Forelimb muscle (tissue), 1 donor: ENCODE measurements around the gene ADAM10. TPM values are rescaled to one million over a fixed set of nuclear protein-coding genes. Genes with fewer than 3 reads are reported as not detected.
"Not testable (repeated sequence)": the region's sequence is repeated elsewhere in the genome, so short reads cannot be mapped to it uniquely, and the experiment has no call there.

Experiments used
- DNase-seq: peaks from one replicate; pipeline ENCODE4 v3.0.0-alpha.2; 2013; ENCODE audit warnings: low read depth
- polyA plus RNA-seq: library from polyadenylated mRNA; unstranded; fragments of 120-200 nt; gene quantifications from one replicate; pipeline ENCODE4 v1.2.1, GENCODE V29; 2013; ENCODE audit not compliant: insufficient read length

The ADAM10 gene
- polyA plus RNA-seq, 1 donor, result 80.6 TPM

GRCh38 chr15:58676766-58677165 lies 72.7 kb downstream of the ADAM10 start:
- no peak for DNase-seq

DNA sequence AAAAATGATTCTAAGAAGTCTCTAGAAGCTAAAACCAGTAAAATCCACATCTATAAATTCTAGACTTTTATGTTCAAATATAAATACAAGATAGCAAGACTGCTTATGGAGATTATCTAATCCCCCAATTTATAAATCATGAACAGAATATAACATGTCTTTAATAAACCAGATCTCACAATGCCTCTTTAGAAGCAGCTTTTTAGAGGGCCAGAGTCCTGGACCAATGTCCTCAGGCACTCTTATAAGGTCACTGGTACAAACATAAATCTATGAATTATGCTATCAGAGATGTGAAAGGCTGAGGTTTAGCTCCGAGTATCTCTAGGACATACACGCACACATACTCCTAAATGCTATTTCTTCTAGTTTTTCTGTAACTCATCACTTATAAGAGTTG lies 78.3 kb downstream of the ADAM10 start:
- DNase-seq, result no peak

DNA sequence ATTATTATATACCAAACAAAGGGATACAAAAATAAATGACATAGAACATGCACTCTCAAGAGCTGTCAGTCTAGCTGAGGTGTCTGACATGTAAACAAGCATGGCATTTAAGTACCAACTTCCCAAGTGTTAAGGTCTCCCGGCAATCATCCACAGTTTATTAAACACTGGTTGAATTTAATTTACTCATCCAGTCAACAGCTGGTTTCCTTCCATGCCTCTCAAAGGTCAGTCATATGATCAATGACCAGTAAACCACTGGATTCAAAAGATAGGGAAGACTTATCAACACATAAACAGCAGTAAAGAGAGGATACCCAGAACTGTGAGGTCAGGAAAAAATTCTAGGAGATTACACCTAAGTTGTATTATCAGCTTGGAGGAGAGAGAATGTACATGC lies 80.4 kb downstream of the ADAM10 start:
- no peak for DNase-seq

DNA sequence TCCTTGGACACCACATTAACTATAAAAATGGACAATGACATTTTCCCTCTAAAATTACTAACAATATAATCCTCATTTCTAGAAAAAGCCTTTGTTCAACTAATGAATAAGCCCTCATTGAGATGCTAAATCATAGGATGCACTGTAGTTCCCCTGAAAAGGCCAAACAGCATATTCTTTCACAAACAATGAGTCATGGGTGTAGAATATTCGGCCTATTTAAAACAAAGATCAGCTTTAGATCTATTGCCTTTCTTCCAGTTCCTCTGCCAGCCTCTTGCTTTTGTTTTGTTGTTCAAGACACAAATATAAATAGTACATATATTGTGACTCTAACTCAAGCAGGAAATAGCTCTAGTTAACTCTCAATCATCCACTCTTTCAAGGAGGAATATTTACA lies 82.5 kb downstream of the ADAM10 start:
- no peak for DNase-seq

DNA sequence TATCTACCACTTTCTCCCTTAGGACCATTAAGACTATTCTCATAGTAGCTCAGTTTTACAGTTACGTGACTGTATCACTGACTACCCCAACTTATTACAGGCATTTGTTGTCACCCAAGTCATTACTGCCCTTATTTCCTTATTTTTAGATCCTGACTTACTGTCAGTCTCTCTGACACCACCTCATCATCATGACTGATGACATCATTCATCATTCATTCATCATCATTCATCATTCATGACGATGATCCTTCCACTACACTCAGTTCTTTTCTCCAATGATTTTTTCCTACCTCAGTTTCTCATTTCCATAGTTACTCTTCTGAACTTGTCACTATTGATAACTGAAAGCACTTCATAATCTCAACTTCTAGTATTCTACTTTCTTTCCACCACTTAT lies 83.8 kb downstream of the ADAM10 start:
- no peak for DNase-seq

GRCh38 chr15:58650102-58650501 lies 99.4 kb downstream of the ADAM10 start:
- DNase-seq, result no peak

GRCh38 chr15:58649175-58649574 lies 100.3 kb downstream of the ADAM10 start:
- no peak for DNase-seq

DNA sequence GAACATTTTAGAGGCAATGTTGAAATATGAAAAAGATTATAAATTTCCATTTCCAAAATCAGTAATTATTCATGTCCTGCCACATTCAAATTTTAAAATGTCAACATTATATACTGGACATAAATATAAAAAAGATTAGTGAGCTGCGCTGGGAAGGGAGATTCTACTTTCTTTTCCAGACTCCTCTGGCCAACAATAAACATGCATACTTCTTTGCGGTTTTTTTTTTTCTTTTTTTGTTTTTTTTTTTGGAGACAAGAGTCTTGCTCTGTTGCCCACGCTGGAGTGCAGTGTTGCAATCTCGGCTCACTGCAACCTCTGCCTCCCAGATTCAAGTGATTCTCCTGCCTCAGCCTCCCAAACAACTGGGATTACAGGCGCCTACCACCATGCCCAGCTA lies 105.5 kb downstream of the ADAM10 start:
- no peak for DNase-seq

DNA sequence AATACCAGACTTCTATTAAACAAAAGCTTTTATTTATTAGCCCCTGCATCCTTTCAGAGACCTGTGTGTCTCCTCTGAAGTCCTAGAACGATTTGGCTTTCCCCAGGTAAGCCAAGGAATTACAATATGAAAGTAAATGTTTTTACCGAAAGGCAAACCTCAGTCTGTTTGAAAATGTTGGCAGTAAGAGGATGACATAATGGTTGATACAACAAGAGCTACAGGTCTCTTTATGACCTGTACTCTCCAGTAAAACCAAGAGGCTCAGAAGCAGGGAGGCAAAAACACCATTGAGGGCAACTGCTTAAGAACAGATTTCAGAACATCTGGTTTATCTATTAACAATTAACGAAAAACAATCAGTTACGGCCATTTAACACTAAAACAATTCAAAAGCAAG lies 107.8 kb downstream of the ADAM10 start:
- no peak for DNase-seq

- DNase-seq, result no peak
Measured at GRCh38 chr15:58639992-58640391, 109.5 kb downstream of the ADAM10 start.

DNA sequence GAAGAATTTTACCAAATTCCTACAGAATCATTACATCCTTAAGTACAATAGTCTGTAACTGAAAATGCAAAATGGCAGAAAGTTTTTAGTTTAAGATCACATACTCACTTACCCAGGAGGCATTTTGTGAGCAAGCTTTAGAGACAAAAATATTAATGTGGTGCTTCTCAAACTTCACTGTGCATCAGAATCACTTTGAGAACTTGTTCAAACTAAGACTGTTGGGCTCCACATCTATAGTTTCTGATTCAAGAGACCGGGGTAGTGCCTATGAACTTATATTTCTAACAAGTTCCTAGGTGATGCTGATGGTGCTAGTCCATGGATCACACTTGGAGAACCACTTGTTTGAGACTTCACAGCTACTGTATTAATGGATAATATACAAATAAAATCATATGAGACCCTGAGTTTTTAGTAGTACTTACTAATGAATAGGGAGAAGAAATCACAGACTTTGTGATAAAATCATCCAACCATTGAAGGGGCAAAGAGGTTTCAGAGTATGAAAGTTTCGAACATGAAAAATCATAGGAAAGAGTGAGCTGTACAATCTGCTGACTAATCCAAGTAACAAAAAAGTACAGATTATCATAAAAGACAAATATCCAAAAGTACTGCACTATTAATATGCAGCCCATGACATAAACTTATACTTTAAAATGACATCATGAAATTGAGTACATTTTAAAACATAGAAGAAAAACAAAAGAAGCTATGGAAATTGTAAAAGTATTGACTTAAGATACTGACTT lies 110.3 kb downstream of the ADAM10 start:
- DNase-seq, result no peak

DNA sequence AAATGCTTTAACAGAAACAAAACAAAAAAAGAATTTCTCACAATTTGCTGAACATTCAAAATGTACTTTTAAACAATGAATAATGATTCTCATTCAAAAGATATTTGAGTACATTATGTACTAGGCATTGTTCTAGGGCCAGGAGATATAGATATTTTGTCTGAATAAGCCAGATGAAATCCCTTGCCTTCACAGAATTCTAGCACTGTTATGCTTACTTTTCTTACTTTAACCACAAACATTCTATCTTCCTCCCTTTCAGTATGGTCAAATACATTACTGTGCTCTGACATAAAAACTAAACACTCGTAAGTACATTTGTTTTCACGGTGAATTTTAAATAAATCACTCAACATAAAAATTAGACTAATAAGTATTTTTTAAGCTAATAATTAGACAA lies 116.7 kb downstream of the ADAM10 start:
- no peak for DNase-seq

DNA sequence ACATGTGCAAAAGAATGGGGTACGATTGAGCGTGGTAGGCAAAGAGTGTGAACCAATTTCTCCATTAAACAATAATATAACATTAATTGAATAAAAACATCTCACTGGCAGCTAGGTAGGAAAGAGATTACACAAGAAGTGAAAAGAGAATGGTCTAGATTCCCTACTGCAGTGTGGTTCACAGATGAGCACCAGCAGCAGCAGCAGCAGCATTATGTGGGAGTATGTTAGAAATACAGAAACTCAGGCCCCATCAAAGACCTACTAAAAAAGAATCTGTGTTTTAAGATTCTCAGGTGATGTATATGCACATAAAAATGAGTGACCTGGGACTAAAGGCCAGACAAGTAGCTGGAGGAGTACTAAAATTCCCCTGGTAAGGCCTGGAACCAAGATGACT lies 118.2 kb downstream of the ADAM10 start:
- DNase-seq, result no peak

- DNase-seq, result no peak
Measured at GRCh38 chr15:58629625-58630024, 119.9 kb downstream of the ADAM10 start.

- DNase-seq, result no peak
Measured at GRCh38 chr15:58628206-58628947, 121.1 kb downstream of the ADAM10 start.

GRCh38 chr15:58627701-58628100 lies 121.8 kb downstream of the ADAM10 start:
- no peak for DNase-seq

DNA sequence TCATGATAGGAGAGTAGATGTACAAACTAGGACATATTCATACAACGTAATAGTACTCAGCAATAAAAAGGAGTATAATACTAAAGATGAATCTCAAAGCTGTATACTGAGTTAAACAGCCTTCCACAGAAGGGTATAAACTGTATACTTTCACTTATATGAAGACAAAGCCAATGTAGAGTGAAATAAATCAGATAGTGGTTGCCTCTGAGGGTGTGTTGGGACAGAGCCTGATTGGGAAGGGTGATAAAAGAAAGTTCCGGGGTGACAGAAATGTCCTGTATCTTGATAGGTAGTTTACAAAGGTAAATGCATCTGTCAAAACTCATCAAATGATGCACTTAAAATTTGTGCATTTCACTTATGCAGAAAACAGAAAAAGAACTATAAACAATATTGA lies 122.5 kb downstream of the ADAM10 start:
- no peak for DNase-seq

DNA sequence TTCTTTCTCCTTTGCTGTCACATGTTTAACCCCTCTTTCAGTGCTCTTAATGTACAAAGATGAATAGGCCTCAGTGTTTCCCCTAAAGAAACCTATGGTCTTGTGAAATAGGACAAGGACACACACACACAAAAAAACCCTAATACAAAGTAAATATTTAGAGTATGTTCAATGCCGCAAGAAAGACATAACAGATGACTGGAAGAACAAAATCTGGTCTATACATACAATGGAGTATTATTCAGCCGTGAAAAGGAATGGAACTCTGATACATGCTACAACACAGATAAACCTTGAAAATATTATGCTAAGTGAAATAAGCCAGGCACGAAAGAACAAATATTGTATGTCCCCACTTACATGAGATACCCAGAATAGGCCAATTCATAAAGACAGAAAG lies 123.1 kb downstream of the ADAM10 start:
- DNase-seq, result no peak

DNA sequence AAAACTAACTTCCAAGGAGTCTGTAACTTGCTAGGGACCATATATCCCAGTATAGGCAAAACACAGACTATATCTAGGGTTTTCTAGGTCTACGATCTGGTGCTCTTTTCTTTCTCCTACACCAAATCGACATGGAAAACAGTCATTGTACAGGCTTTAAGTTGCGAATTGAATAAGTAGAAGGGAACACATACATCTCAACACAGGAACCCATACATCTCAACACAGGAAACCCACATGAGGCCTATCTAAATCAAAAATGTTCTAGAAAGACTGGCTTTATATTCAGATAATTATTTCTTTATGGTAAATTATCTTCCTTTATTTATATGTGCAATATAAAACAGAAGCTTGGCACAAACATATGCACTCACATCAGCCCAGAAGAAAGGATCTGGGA lies 126.6 kb downstream of the ADAM10 start:
- no peak for DNase-seq

DNA sequence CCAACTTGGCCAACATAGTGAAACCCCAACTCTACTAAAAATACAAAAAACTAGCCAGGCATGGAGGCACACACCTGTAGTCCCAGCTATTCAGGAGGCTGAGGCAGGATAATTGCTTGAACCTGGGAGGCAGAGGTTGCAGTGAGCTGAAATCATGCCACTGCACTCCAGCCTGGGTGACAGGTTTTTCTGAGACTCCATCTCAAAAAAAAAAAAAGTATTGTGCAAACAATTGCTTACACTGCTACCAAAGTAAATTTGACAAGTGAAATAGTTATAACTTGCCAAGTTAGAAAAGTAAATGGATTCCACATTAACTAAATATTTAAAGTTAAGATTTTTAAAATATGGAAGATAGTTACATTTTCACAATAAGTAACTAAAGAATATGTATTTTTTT lies 129.2 kb downstream of the ADAM10 start:
- DNase-seq, result not testable (repeated sequence)

- DNase-seq, result no peak
Measured at GRCh38 chr15:58616171-58616570, 133.3 kb downstream of the ADAM10 start.

DNA sequence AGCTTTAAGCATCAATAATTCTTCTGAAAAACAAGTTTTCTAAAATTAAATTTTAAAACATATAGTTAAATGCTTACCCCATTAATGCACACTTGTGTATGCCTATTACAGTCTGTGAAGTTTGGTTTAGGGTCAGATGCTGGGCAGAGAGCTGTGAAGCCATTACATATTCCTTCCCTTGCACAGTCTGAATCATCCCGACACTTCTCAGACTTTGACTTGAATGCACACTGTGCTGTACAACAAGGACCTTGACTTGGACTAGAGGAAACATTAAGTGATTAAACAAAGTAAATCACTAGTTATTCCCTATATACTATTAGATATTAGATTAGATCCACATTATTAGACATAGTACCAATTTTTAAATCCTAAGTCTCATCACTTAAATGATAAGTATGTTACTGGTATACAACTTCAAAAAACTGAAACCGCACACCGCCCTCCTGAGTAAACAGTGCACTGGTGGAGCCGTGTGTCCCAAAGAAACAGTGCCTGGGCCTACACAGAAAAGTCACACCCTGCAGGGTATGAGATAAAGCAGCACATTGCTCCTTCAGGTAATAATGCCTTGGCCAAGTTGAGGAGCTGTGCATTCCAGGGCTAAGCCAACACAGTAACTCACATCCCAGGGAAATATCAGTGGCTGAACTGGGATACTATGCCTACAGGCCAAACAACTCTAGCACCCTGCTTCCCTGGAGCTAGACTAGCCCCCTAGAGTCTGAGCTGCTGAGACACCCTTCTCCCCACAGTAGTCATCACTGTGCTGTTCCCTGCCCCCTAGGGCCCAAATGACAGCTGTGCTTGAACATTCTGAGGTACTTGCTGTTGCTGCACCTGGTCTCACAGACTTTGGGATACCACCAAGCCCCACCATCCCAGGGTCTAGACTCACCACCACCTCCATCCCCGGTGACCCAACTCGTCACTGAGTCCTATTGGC lies 137.5 kb downstream of the ADAM10 start:
- DNase-seq, result no peak
